Fibroblast of lung (primary cell): Measurements from ENCODE around the gene MYL11.

Experiments used
- EZH2 ChIP-seq: IDR thresholded peaks from 2 replicates; pipeline ENCODE4 v1.5.1; 2012; ENCODE audit warnings: low read length, control low read depth, mild to moderate bottlenecking; ENCODE audit errors: missing control alignments
- TF ChIP-seq, protein P1 (sequence below), 2 donors: IDR thresholded peaks in 1 of 2; conservative IDR thresholded peaks in 1 of 2; 1 replicate in 1 of 2; 2 replicates in 1 of 2; pipeline ENCODE4 v1.5.1; 2011 to 2012; ENCODE audit warnings: low read length in 2 of 2, control low read depth in 1 of 2, inconsistent platforms in 1 of 2, low read depth in 1 of 2, mild to moderate bottlenecking in 1 of 2

- TF ChIP-seq, protein P1, sequence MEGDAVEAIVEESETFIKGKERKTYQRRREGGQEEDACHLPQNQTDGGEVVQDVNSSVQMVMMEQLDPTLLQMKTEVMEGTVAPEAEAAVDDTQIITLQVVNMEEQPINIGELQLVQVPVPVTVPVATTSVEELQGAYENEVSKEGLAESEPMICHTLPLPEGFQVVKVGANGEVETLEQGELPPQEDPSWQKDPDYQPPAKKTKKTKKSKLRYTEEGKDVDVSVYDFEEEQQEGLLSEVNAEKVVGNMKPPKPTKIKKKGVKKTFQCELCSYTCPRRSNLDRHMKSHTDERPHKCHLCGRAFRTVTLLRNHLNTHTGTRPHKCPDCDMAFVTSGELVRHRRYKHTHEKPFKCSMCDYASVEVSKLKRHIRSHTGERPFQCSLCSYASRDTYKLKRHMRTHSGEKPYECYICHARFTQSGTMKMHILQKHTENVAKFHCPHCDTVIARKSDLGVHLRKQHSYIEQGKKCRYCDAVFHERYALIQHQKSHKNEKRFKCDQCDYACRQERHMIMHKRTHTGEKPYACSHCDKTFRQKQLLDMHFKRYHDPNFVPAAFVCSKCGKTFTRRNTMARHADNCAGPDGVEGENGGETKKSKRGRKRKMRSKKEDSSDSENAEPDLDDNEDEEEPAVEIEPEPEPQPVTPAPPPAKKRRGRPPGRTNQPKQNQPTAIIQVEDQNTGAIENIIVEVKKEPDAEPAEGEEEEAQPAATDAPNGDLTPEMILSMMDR (conservative IDR thresholded peaks at IDR 0.05 in 1 of 2, IDR thresholded peaks at IDR 0.05 in 1 of 2; ENCODE audit: low read depth in 1 of 2, low read length in 2 of 2) = no peak
- no peak for TF ChIP-seq EZH2
Measured at GRCh38 chr16:30365200-30365599, 9.4 kb upstream of the MYL11 start.
